Smooth muscle cell (in vitro differentiated cells): ENCODE results near the gene MX2. TPM values are rescaled to one million over a fixed set of nuclear protein-coding genes. Genes with fewer than 3 reads are reported as not detected.

Experiments used
- DNase-seq: peaks from one replicate; lab custom pipeline; 2025; ENCODE audit not compliant: unreplicated experiment; lab: John Stamatoyannopoulos, UW
- H2AFZ ChIP-seq: fragments of 200-600 bp; sonication (generic); 2 replicates; pipeline ENCODE4 v1.6.0; 2016; ENCODE audit warnings: antibody characterized with exemption, low read depth, mild to moderate bottlenecking
- H3F3A ChIP-seq: fragments of 200-600 bp; sonication (generic); 2 replicates; pipeline ENCODE4 v1.6.0; 2017; ENCODE audit warnings: antibody characterized with exemption, low read depth
- H3K27ac ChIP-seq: fragments of 200-600 bp; sonication (generic); 2 replicates; pipeline ENCODE4 v1.5.1; 2016; ENCODE audit warnings: low read depth, mild to moderate bottlenecking
- H3K27me3 ChIP-seq: fragments of 200-600 bp; sonication (generic); 2 replicates; pipeline ENCODE4 v1.6.1; 2016; ENCODE audit warnings: low read depth, mild to moderate bottlenecking
- H3K36me3 ChIP-seq: fragments of 200-600 bp; sonication (generic); 2 replicates; pipeline ENCODE4 v1.5.1; 2016; ENCODE audit warnings: low read depth
- H3K4me1 ChIP-seq: fragments of 200-600 bp; sonication (generic); 2 replicates; pipeline ENCODE4 v1.5.1; 2016; ENCODE audit warnings: low read depth
- H3K4me2 ChIP-seq: fragments of 200-600 bp; sonication (generic); 2 replicates; pipeline ENCODE4 v1.6.0; 2016; ENCODE audit warnings: mild to moderate bottlenecking
- H3K4me3 ChIP-seq: fragments of 200-600 bp; sonication (generic); 2 replicates; pipeline ENCODE4 v1.5.1; 2016; ENCODE audit warnings: mild to moderate bottlenecking
- H3K79me2 ChIP-seq: fragments of 200-600 bp; sonication (generic); 2 replicates; pipeline ENCODE4 v1.6.0; 2016; ENCODE audit warnings: low read depth, mild to moderate bottlenecking
- H3K9ac ChIP-seq: fragments of 200-600 bp; sonication (generic); 2 replicates; pipeline ENCODE4 v1.6.0; 2016; ENCODE audit warnings: low read depth
- H3K9me3 ChIP-seq: fragments of 200-600 bp; sonication (generic); replicated peaks from 2 replicates; pipeline ENCODE4 v1.5.1; 2016; ENCODE audit warnings: low read depth
- H4K20me1 ChIP-seq: fragments of 200-600 bp; sonication (generic); 2 replicates; pipeline ENCODE4 v1.6.0; 2016; ENCODE audit warnings: low read depth
- WGBS: methylation state at CpG from one replicate; pipeline ENCODE4 v1.1.7; 2016; ENCODE audit warnings: low lambda C conversion rate; 5-methylcytosine and 5-hydroxymethylcytosine counted together
- polyA plus RNA-seq: library from polyadenylated mRNA; unstranded; fragments of >200 nt; fragmentation: Nextera tagmentation; extraction: Ambion mirVana; gene quantifications from 2 replicates; pipeline ENCODE4 v1.2.1, GENCODE V29; 2016
- total RNA-seq: library from RNA; depleted of rRNA; stranded (reverse); fragments of >200 nt; gene quantifications from 2 replicates; pipeline ENCODE4 v1.2.3, GENCODE V29; 2014
- TF ChIP-seq, protein P1 (sequence below): fragments of 200-600 bp; sonication (generic); IDR thresholded peaks from 2 replicates; pipeline ENCODE4 v1.5.1; 2017; ENCODE audit warnings: borderline replicate concordance, mild to moderate bottlenecking, antibody characterized with exemption; ENCODE audit not compliant: insufficient read depth, poor library complexity, severe bottlenecking

The MX2 gene
- total and polyA plus RNA-seq, 2 experiments from 2014 or later, result 2.5 to 3.1 TPM

DNA sequence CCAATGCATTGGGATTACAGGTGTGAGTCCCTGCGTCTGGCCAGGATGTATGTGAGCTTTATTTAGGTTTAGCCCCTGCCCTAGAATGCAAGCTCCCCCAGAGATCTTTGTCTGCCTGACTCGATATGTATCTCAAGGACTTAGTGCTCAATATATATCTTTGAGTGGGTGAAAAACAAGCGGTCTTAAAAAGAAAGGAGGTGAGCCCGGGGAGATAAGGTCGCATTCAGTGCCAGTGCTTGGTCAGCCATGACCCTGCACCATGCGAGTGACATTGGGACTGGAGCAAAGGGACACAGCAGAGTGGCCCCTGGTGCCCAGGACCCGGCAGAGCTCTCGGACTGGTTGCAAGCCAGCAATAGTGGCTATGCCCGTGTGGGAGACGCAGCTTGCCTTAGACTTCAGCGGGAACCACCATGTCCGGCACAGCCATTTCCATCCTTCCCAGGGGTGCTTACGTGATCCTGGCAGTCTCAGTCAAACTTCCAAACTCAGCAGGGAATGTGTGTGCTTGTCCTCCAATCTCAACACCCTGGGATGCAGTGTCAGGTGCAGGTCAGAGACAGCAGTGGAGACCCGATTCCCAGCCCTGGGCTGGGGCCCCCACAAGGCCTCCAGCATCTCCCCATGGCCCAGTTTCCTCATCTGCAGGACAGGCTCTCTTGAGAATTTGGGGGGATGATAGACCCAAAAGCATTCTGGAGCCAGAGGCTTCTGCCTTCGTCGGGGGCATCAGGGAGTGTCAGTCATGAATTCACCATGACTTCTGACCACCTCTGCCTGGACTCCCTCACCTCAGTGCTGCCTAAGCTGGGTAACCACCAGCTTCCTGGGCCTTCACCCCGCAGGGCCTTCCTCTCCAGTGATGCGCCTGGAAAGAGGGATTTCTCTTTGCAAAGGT lies 1.8 kb downstream of the MX2 start:
- no peaks in the 10 kb centered on the region for H3K36me3 ChIP-seq
- DNase-seq, result no peak
- H3K4me3 ChIP-seq, result no peak overlapping the region
- no peak overlapping the region for H3K27ac ChIP-seq
- H3K79me2 ChIP-seq, result no peaks in the 10 kb centered on the region
- H3K9me3 ChIP-seq, result no peaks in the 10 kb centered on the region
- H3K27me3 ChIP-seq, result no peaks in the 10 kb centered on the region
- no peak overlapping the region for H3K9ac ChIP-seq
- H2AFZ ChIP-seq, result no peak overlapping the region
- H3K4me1 ChIP-seq, result peaks cover 3% of the 10 kb centered on the region
- H3K4me2 ChIP-seq, result no peak overlapping the region
- no peaks in the 10 kb centered on the region for H4K20me1 ChIP-seq
- TF ChIP-seq, protein P1, sequence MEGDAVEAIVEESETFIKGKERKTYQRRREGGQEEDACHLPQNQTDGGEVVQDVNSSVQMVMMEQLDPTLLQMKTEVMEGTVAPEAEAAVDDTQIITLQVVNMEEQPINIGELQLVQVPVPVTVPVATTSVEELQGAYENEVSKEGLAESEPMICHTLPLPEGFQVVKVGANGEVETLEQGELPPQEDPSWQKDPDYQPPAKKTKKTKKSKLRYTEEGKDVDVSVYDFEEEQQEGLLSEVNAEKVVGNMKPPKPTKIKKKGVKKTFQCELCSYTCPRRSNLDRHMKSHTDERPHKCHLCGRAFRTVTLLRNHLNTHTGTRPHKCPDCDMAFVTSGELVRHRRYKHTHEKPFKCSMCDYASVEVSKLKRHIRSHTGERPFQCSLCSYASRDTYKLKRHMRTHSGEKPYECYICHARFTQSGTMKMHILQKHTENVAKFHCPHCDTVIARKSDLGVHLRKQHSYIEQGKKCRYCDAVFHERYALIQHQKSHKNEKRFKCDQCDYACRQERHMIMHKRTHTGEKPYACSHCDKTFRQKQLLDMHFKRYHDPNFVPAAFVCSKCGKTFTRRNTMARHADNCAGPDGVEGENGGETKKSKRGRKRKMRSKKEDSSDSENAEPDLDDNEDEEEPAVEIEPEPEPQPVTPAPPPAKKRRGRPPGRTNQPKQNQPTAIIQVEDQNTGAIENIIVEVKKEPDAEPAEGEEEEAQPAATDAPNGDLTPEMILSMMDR, result no peak
- peaks cover 5% of the 10 kb centered on the region for H3F3A ChIP-seq
- WGBS, result 95% methylated on average over 18 of the region's 18 CpGs

DNA sequence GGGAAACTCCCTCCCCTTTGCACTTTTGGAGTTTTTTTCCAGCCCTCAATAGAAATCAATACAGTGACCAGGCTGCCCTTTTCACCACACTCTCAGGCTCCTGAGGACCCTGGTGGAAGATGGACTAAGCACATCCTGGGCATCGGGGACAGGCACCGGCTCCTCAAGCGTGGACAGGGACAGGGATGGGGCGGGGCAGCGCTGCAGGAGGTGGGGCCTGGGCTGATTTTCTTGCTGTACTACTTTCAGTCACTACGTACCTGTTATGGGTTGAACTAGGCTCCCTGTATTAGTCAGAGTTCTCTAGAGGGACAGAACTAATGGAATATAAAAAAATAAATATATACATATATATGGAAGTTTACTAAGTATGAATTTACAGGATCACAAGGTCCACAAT lies 2.5 kb downstream of the MX2 start:
- H3K27ac ChIP-seq, result no peak overlapping the region
- no peak overlapping the region for H3K9ac ChIP-seq
- WGBS, result 87% methylated on average over 6 of the region's 6 CpGs
- no peaks in the 10 kb centered on the region for H4K20me1 ChIP-seq
- H3F3A ChIP-seq, result peaks cover 5% of the 10 kb centered on the region
- no peaks in the 10 kb centered on the region for H3K36me3 ChIP-seq
- H3K4me1 ChIP-seq, result peaks cover 3% of the 10 kb centered on the region
- H3K79me2 ChIP-seq, result no peaks in the 10 kb centered on the region
- TF ChIP-seq, protein P1, result no peak
- no peaks in the 10 kb centered on the region for H3K9me3 ChIP-seq
- no peaks in the 10 kb centered on the region for H3K27me3 ChIP-seq
- no peak overlapping the region for H3K4me2 ChIP-seq
- no peak for DNase-seq
- H2AFZ ChIP-seq, result no peak overlapping the region
- H3K4me3 ChIP-seq, result no peak overlapping the region

DNA sequence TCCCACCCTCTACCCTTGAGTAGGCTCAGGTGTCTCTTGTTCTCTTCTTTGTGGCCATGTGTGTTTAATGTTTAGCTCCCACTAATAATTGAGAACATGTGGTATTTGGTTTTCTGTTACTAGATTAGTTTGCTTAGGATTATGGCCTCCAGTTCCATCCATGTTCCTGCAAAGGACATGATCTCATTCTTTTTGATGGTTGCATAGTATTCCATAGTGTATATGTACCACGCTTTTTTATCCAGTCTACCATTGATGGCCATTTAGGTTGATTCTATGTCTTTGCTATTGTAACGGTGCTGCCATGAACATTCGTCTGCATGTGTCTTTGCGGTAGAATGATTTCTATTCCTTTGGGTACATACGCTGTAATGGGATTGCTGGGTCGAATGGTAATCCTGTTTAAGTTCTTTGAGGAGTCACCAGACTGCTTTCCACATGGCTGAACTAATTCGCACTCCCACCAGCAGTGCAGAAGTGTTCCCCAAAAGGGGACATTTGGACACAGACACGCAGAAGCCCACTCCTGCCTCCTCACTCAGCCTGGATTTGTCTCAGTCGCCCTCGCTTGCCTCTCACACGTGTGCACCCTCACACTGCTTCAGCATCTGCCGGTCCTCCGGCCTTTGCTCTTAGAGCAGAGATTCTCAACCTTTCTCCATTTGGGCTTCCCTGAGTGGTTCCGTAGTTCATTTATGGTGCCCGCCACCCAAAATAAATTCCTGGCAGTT lies 3.7 kb downstream of the MX2 start:
- Histone ChIP-seq H3K9me3 (no peaks in the 10 kb centered on the region), H3K4me3 (no peak overlapping the region), H3K27ac (no peak overlapping the region), H3K4me1 (peaks cover 3% of the 10 kb centered on the region), H3K9ac (no peak overlapping the region), H3F3A (peaks cover 5% of the 10 kb centered on the region), H3K36me3 (no peaks in the 10 kb centered on the region), H2AFZ (no peak overlapping the region), H3K27me3 (no peaks in the 10 kb centered on the region), H3K4me2 (no peak overlapping the region), H3K79me2 (no peaks in the 10 kb centered on the region), H4K20me1 (no peaks in the 10 kb centered on the region)
- no peak for DNase-seq
- 94% methylated on average over 15 of the region's 15 CpGs for WGBS
- TF ChIP-seq, protein P1, result no peak
